ENCODE measurements around the gene NCOA6.

Gene NCOA6

DNA sequence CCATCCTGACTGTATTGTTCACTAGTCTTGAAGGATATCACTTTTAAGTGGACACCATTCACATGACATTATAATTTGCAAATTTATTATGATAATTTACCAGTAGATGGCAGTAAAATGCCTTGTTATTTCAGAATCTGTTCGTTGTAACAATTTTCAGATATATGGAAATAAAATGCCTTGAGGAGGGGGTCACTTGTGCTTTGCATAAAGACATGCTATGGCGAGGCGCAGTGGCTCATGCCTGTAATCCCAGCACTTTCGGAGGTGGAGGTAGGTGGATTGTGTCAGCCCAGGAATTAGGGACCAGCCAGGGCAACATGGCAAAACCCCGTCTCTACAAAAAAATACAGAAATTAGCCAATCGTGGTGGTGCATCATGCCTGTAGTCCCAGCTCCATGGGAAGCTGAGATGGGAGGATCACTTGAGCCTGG lies 9.0 kb upstream of the NCOA6 start:
- peak; percentile 66 for DNase-seq (ENCODE audit: low spot score)
- in situ Hi-C loops (cut with MboI; ENCODE audit: low pct_unique_long_range_greater_than_20kb, low sequenced_read_pairs, unreplicated experiment), result no loop called here
- TF ChIP-seq, protein P1, sequence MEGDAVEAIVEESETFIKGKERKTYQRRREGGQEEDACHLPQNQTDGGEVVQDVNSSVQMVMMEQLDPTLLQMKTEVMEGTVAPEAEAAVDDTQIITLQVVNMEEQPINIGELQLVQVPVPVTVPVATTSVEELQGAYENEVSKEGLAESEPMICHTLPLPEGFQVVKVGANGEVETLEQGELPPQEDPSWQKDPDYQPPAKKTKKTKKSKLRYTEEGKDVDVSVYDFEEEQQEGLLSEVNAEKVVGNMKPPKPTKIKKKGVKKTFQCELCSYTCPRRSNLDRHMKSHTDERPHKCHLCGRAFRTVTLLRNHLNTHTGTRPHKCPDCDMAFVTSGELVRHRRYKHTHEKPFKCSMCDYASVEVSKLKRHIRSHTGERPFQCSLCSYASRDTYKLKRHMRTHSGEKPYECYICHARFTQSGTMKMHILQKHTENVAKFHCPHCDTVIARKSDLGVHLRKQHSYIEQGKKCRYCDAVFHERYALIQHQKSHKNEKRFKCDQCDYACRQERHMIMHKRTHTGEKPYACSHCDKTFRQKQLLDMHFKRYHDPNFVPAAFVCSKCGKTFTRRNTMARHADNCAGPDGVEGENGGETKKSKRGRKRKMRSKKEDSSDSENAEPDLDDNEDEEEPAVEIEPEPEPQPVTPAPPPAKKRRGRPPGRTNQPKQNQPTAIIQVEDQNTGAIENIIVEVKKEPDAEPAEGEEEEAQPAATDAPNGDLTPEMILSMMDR (IDR thresholded peaks at IDR 0.05; ENCODE audit: extremely low read depth, insufficient read depth, missing control alignments), result peak; percentile 31

DNA sequence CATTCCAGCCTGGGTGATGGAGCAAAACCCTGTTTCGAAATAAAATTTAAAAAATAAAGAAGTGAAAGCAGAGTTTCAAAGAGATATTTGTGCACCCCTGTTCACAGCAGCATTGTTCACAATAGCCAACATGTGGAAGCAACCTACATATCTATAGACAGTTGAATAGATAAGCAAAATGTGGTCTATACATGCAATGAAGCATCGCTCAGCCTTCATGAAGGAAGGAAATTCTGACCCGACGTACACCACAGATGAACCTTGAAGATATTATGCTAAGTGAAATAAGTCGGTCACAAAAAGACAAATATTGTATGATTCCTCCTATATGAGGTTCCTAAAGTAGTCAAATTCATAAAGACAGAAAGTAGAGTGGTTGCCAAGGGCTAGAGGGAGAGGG lies 6.5 kb upstream of the NCOA6 start:
- DNase-seq (ENCODE audit: low spot score), result no peak
- TF ChIP-seq, protein P1 (IDR thresholded peaks at IDR 0.05; ENCODE audit: extremely low read depth, insufficient read depth, missing control alignments), result no peak
- in situ Hi-C loops (cut with MboI; ENCODE audit: low pct_unique_long_range_greater_than_20kb, low sequenced_read_pairs, unreplicated experiment), result no loop called here

DNA sequence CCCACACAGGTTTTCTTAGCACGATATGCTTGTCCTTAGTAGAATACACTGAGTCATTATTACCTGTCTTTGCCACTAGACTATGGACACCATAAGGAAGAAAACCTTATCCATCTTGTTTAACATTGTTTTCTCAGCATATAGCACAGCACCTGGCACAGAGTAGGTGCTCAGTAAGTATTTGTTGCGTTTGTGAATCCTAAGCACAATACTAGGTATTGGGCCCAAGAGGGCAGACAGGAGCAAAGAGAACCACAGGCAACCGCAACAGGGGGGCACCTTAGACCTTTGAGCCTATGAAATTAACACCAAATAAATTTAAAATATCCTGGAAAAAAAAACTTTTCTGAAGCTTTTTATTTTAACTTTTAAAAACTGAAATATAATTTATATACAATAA lies 3.7 kb upstream of the NCOA6 start:
- TF ChIP-seq, protein P1 (IDR thresholded peaks at IDR 0.05; ENCODE audit: extremely low read depth, insufficient read depth, missing control alignments), result no peak
- no peak for DNase-seq (ENCODE audit: low spot score)
- in situ Hi-C loops (cut with MboI; ENCODE audit: low pct_unique_long_range_greater_than_20kb, low sequenced_read_pairs, unreplicated experiment), result no loop called here

DNA sequence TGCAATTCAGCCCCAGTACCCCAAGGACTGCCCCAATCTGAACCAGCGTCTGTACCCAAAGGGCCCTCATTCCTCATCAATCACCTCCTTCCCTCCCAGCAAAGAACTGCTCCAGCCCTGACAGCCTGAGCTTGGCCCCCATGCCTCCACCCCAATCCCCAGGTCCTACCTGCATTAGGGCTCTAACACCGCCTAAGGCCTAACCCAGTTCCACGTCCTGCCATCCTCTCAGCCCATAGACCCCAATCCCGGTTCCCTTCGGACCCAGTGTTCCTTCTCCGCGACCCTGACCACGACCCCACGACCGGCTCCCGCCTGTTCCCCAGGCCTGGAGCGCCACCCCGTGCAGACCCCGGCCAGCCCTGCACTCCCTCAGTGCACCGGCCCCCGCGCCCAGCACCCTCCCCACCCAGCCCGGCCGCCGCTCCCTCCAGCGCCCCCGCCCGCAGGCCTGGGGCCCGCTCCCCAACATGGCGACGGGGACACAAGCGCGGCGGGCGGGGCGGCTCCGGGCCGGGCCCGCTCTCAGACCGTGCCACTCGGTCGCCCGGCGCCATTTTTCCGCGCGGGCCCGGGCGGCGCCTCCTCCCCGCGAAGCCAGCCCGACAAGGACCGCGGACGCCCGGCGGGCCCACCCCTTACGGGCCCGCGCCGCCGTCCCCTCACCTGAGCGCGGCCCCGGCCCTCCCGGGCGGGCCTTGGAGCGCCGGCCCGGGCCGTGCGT lies 483 bp downstream of the NCOA6 start:
- TF ChIP-seq, protein P1 (IDR thresholded peaks at IDR 0.05; ENCODE audit: extremely low read depth, insufficient read depth, missing control alignments), result peak; percentile 22
- peak; percentile 85 for DNase-seq (ENCODE audit: low spot score)
- in situ Hi-C loops (cut with MboI; ENCODE audit: low pct_unique_long_range_greater_than_20kb, low sequenced_read_pairs, unreplicated experiment), result no loop called here

DNA sequence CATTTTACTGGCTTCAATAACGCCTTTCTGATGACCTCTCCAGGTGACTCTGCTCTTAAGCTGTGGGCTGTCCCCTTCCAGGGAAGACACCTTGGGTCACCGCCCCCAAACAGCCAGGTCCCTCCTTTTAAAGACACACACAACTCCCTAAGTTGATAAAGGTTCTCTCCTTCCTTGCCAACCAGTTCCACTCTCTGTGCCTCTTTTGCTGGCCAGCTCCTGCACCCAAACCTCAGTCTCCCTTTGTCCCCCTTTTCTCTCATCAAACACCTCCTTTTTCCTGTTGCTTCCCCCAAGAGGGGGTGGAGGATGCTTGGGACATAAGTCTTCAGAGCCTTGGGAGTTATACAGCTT lies 1.0 kb downstream of the NCOA6 start:
- peak; percentile 76 for DNase-seq (ENCODE audit: low spot score)
- in situ Hi-C loops (cut with MboI; ENCODE audit: low pct_unique_long_range_greater_than_20kb, low sequenced_read_pairs, unreplicated experiment), result no loop called here
- TF ChIP-seq, protein P1 (IDR thresholded peaks at IDR 0.05; ENCODE audit: extremely low read depth, insufficient read depth, missing control alignments), result no peak

DNA sequence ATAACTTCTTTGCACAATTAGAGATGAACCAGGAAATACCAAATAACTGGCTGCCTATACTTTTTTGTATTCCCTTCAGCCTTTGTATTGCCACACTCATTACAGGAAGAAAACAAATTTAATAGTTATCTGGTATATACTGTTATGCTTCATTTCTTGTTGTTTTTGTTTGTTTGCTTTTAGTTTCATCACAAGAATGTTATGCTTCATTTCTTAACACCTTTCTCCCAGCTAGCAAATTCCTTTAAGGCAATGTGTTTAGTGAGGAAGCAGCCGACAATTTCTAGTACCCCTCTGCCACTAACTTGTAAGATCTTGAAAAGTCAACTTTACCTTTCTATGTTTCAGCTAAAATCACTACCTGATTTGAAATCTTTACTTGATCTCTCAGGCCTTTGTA lies 1.4 kb downstream of the NCOA6 start:
- in situ Hi-C loops (cut with MboI; ENCODE audit: low pct_unique_long_range_greater_than_20kb, low sequenced_read_pairs, unreplicated experiment), result no loop called here
- DNase-seq (ENCODE audit: low spot score), result no peak
- TF ChIP-seq, protein P1 (IDR thresholded peaks at IDR 0.05; ENCODE audit: extremely low read depth, insufficient read depth, missing control alignments), result no peak
